Thoracic aorta (tissue), 2 donors: ENCODE measurements around the gene P3R3URF. TPM values are rescaled to one million over a fixed set of nuclear protein-coding genes. Genes with fewer than 3 reads are reported as not detected.

Experiments used
- ATAC-seq: fragments of 150-250 bp; one replicate; pipeline ENCODE4 v1.8.0; 2017; ENCODE audit warnings: low read depth; ENCODE audit not compliant: insufficient number of reproducible peaks, low FRiP score
- DNase-seq: peaks from one replicate; pipeline ENCODE4 v3.0.0-alpha.2; 2020; ENCODE audit warnings: low spot score
- H3K27ac ChIP-seq, 2 donors: fragments of 200-600 bp; sonication (generic); 1 replicate in 1 of 2; 2 replicates in 1 of 2; pipeline ENCODE4 v1.5.1; 2016; ENCODE audit warnings: mild to moderate bottlenecking in 2 of 2, moderate library complexity in 2 of 2
- H3K27me3 ChIP-seq: fragments of 200-600 bp; sonication (generic); replicated peaks from 2 replicates; pipeline ENCODE4 v1.6.0; 2016; ENCODE audit warnings: mild to moderate bottlenecking; ENCODE audit not compliant: insufficient read depth
- H3K36me3 ChIP-seq: fragments of 200-600 bp; sonication (generic); one replicate; pipeline ENCODE4 v1.5.1; 2016
- H3K4me1 ChIP-seq, 2 donors: fragments of 200-600 bp; sonication (generic); 1 replicate in 1 of 2; 2 replicates in 1 of 2; pipeline versions ENCODE4 v1.5.1 to v1.6.0; 2016; ENCODE audit warnings: low read depth in 2 of 2, mild to moderate bottlenecking in 1 of 2; ENCODE audit not compliant: control insufficient read depth in 1 of 2
- H3K4me3 ChIP-seq: fragments of 200-600 bp; sonication (generic); 2 replicates; pipeline ENCODE4 v1.5.1; 2016; ENCODE audit warnings: mild to moderate bottlenecking
- H3K9me3 ChIP-seq: fragments of 200-600 bp; sonication (generic); 2 replicates; pipeline ENCODE4 v1.5.1; 2016
- CTCF ChIP-seq: fragments of 200-600 bp; sonication (generic); IDR thresholded peaks from one replicate; pipeline ENCODE4 v1.5.1; 2019; ENCODE audit warnings: antibody characterized with exemption
- total RNA-seq, 2 donors: library from RNA; depleted of rRNA; stranded (reverse); fragments of >200 nt; gene quantifications; one replicate each; pipeline versions ENCODE4 v1.1.0 to v1.2.3, GENCODE V29; 2016

The P3R3URF gene
- total RNA-seq, 2 donors from 2014 or later = not detected

GRCh38 chr1:46219551-46220520 is 43.5 kb upstream of the P3R3URF start:
- Histone ChIP-seq H3K27ac (no peak overlapping the region), H3K4me1 (peaks cover 3 to 10% of the 10 kb centered on the region in 2 donors), H3K27me3 (no peaks in the 10 kb centered on the region), H3K9me3 (no peaks in the 10 kb centered on the region), H3K4me3 (no peak overlapping the region), H3K36me3 (peaks cover 4% of the 10 kb centered on the region)
- no peak for DNase-seq
- TF ChIP-seq CTCF = no peak
- ATAC-seq = no peak

GRCh38 chr1:46218443-46218842 is 42.2 kb upstream of the P3R3URF start:
- Histone ChIP-seq H3K27me3 (no peaks in the 10 kb centered on the region), H3K4me3 (no peak overlapping the region), H3K27ac (no peak overlapping the region), H3K4me1 (peaks cover 0 to 6% of the 10 kb centered on the region in 2 donors), H3K9me3 (no peaks in the 10 kb centered on the region), H3K36me3 (peaks cover 4% of the 10 kb centered on the region)
- ATAC-seq (no peak), DNase-seq (no peak)
- TF ChIP-seq CTCF = no peak

GRCh38 chr1:46215504-46215903 is 39.2 kb upstream of the P3R3URF start:
- no peaks in the 10 kb centered on the region for H3K27me3 ChIP-seq
- ATAC-seq = no peak
- H3K4me3 ChIP-seq = no peak overlapping the region
- H3K36me3 ChIP-seq = peaks cover 4% of the 10 kb centered on the region
- H3K9me3 ChIP-seq = no peaks in the 10 kb centered on the region
- no peaks in the 10 kb centered on the region for H3K4me1 ChIP-seq
- no peak for TF ChIP-seq CTCF
- no peak overlapping the region for H3K27ac ChIP-seq
- no peak for DNase-seq

- Histone ChIP-seq H3K4me1 (peaks cover 4 to 12% of the 10 kb centered on the region in 2 donors), H3K4me3 (no peak overlapping the region), H3K27me3 (no peaks in the 10 kb centered on the region), H3K27ac (no peak overlapping the region), H3K9me3 (no peaks in the 10 kb centered on the region), H3K36me3 (peaks cover 9% of the 10 kb centered on the region)
- no peak for ATAC-seq
- no peak for DNase-seq
- TF ChIP-seq CTCF = no peak
These were observed 34.8 kb upstream of the P3R3URF start for GRCh38 chr1:46211051-46211450.

- Histone ChIP-seq H3K4me3 (no peak overlapping the region), H3K9me3 (no peaks in the 10 kb centered on the region), H3K36me3 (peaks cover 9% of the 10 kb centered on the region), H3K4me1 (peaks cover 9 to 17% of the 10 kb centered on the region in 2 donors), H3K27ac (no peak overlapping the region), H3K27me3 (no peaks in the 10 kb centered on the region)
- no peak for TF ChIP-seq CTCF
- DNase-seq (no peak), ATAC-seq (no peak)
These were observed 34.3 kb upstream of the P3R3URF start for GRCh38 chr1:46210561-46210960.
